ENCODE data around the gene COX4I2.
A peak's percentile ranks its signal among the peaks of the same experiment; 100 is the strongest.
"Not testable (repeated sequence)": the region's sequence is repeated elsewhere in the genome, so short reads cannot be mapped to it uniquely, and the experiment has no call there.

Gene COX4I2

GRCh38 chr20:31637660-31638059 lies at the start of gene COX4I2:
Gene COX4I2, plus strand, starts transcription at chr20:31637912. Its CDS starts 1,106 bp downstream, at chr20:31639018.
- no peak for DNase-seq

GRCh38 chr20:31590717-31591225 lies 46.9 kb upstream of the COX4I2 start:
- no peak for DNase-seq

GRCh38 chr20:31593221-31594001 lies 44.3 kb upstream of the COX4I2 start:
- DNase-seq: no peak

- no peak for DNase-seq
Measured at GRCh38 chr20:31594002-31594557, 43.6 kb upstream of the COX4I2 start.

GRCh38 chr20:31594558-31595379 lies 42.9 kb upstream of the COX4I2 start:
- no peak for DNase-seq

GRCh38 chr20:31595380-31595653 lies 42.4 kb upstream of the COX4I2 start:
- DNase-seq: no peak

- DNase-seq: no peak
Measured at GRCh38 chr20:31595654-31596411, 41.9 kb upstream of the COX4I2 start.

GRCh38 chr20:31596412-31596715 lies 41.3 kb upstream of the COX4I2 start:
- not testable (repeated sequence) for DNase-seq

- DNase-seq: no peak
Measured at GRCh38 chr20:31596831-31597480, 40.8 kb upstream of the COX4I2 start.

GRCh38 chr20:31597481-31597855 lies 40.2 kb upstream of the COX4I2 start:
- no peak for DNase-seq

GRCh38 chr20:31602431-31602778 lies 35.3 kb upstream of the COX4I2 start:
- DNase-seq: no peak

GRCh38 chr20:31602779-31603441 lies 34.8 kb upstream of the COX4I2 start:
- peak; percentile 71 to 82 for DNase-seq

GRCh38 chr20:31603822-31604566 lies 33.7 kb upstream of the COX4I2 start:
- peak; percentile 27 to 34 for DNase-seq

- no peak for DNase-seq
Measured at GRCh38 chr20:31604567-31605030, 33.1 kb upstream of the COX4I2 start.

- peak; percentile 84 for DNase-seq
Measured at GRCh38 chr20:31605031-31605901, 32.4 kb upstream of the COX4I2 start, which contains the start of gene ID1. Gene ID1, plus strand, starts transcription at chr20:31605289. Its CDS starts 99 bp downstream, at chr20:31605388.

- DNase-seq: peak; percentile 9 to 16
Measured at GRCh38 chr20:31605902-31606803, 31.6 kb upstream of the COX4I2 start.

GRCh38 chr20:31606804-31607639 lies 30.7 kb upstream of the COX4I2 start:
- no peak for DNase-seq

- no peak for DNase-seq
Measured at GRCh38 chr20:31607640-31608250, 30.0 kb upstream of the COX4I2 start.

All from AML-193 (cell line).